Neural crest cell (in vitro differentiated cells): ENCODE measurements around the gene IL21R. TPM values are rescaled to one million over a fixed set of nuclear protein-coding genes. Genes with fewer than 3 reads are reported as not detected.
A peak's percentile ranks its signal among the peaks of the same experiment; 100 is the strongest.

Source experiments
- DNase-seq: peaks from one replicate; pipeline ENCODE4 v3.0.0; 2021; ENCODE audit warnings: low read depth, mixed read lengths, low spot score
- H3K27ac Mint-ChIP-seq: one replicate; pipeline ENCODE4 v1.8.0; 2021; ENCODE audit warnings: mild to moderate bottlenecking, mixed read lengths; ENCODE audit not compliant: unreplicated experiment
- H3K27me3 Mint-ChIP-seq: 2 replicates; pipeline ENCODE4 v1.8.0; 2021; ENCODE audit warnings: low read depth, mild to moderate bottlenecking, mixed read lengths
- H3K36me3 Mint-ChIP-seq: 2 replicates; pipeline ENCODE4 v1.8.0; 2021; ENCODE audit warnings: low read depth, mild to moderate bottlenecking, mixed read lengths
- H3K4me1 Mint-ChIP-seq: 2 replicates; pipeline ENCODE4 v1.8.0; 2021; ENCODE audit warnings: mixed read lengths
- H3K4me3 Mint-ChIP-seq: one replicate; pipeline ENCODE4 v1.8.0; 2021; ENCODE audit warnings: mild to moderate bottlenecking, mixed read lengths
- H3K9me3 Mint-ChIP-seq: 2 replicates; pipeline ENCODE4 v1.8.0; 2021; ENCODE audit warnings: mixed read lengths
- CTCF ChIP-seq: fragments of 200-600 bp; sonication (generic); conservative IDR thresholded peaks from 2 replicates; pipeline ENCODE4 v1.5.0; 2021; ENCODE audit warnings: antibody characterized with exemption, mild to moderate bottlenecking
- total RNA-seq: library from RNA; stranded (reverse); gene quantifications from 2 replicates; pipeline ENCODE4 v1.2.1, GENCODE V29; 2021

Gene IL21R
- total RNA-seq, 1 donor from 2014 or later: 0.79 TPM

- H3K4me1 Mint-ChIP-seq: peaks cover 8% of the 10 kb centered on the region
- H3K4me3 Mint-ChIP-seq: no peak overlapping the region
- TF ChIP-seq CTCF: no peak
- H3K9me3 Mint-ChIP-seq: no peaks in the 10 kb centered on the region
- DNase-seq: no peak
- peak overlapping the region; percentile 4 for H3K27ac Mint-ChIP-seq
- no peaks in the 10 kb centered on the region for H3K27me3 Mint-ChIP-seq
- H3K36me3 Mint-ChIP-seq: peaks cover 22% of the 10 kb centered on the region
These were observed 72.9 kb downstream of the IL21R start for GRCh38 chr16:27474921-27475320.

GRCh38 chr16:27475561-27475960, 73.6 kb downstream of the IL21R start:
- no peaks in the 10 kb centered on the region for H3K27me3 Mint-ChIP-seq
- no peak for TF ChIP-seq CTCF
- H3K36me3 Mint-ChIP-seq: peaks cover 20% of the 10 kb centered on the region
- no peak overlapping the region for H3K4me3 Mint-ChIP-seq
- no peak overlapping the region for H3K27ac Mint-ChIP-seq
- DNase-seq: no peak
- H3K4me1 Mint-ChIP-seq: peaks cover 7% of the 10 kb centered on the region
- no peaks in the 10 kb centered on the region for H3K9me3 Mint-ChIP-seq

GRCh38 chr16:27476240-27476639, 74.3 kb downstream of the IL21R start:
- Mint-ChIP-seq H3K4me1 (peaks cover under 1% of the 10 kb centered on the region), H3K36me3 (peaks cover 14% of the 10 kb centered on the region), H3K9me3 (no peaks in the 10 kb centered on the region), H3K27me3 (no peaks in the 10 kb centered on the region), H3K4me3 (no peak overlapping the region), H3K27ac (no peak overlapping the region)
- no peak for TF ChIP-seq CTCF
- no peak for DNase-seq

GRCh38 chr16:27480761-27481160, 78.8 kb downstream of the IL21R start:
- DNase-seq: no peak
- no peak overlapping the region for H3K27ac Mint-ChIP-seq
- no peaks in the 10 kb centered on the region for H3K9me3 Mint-ChIP-seq
- TF ChIP-seq CTCF: no peak
- no peaks in the 10 kb centered on the region for H3K4me1 Mint-ChIP-seq
- no peak overlapping the region for H3K4me3 Mint-ChIP-seq
- no peaks in the 10 kb centered on the region for H3K27me3 Mint-ChIP-seq
- H3K36me3 Mint-ChIP-seq: peaks cover 26% of the 10 kb centered on the region

GRCh38 chr16:27481282-27481934, 79.4 kb downstream of the IL21R start:
- Mint-ChIP-seq H3K4me3 (no peak overlapping the region), H3K27me3 (no peaks in the 10 kb centered on the region), H3K9me3 (no peaks in the 10 kb centered on the region), H3K36me3 (peaks cover 27% of the 10 kb centered on the region), H3K27ac (no peak overlapping the region), H3K4me1 (no peaks in the 10 kb centered on the region)
- no peak for DNase-seq
- TF ChIP-seq CTCF: no peak
